GM12878 (cell line): ENCODE data around the gene ADAMTS17. TPM values are rescaled to one million over a fixed set of nuclear protein-coding genes. Genes with fewer than 3 reads are reported as not detected.

Experiments used
- ATAC-seq: fragments of 200-7000 bp; cut with Tn5 transposase; 3 replicates; pipeline ENCODE4 v1.9.1; 2020; ENCODE audit warnings: mild to moderate bottlenecking, moderate library complexity
- BruUV-seq: library from RNA; stranded (reverse); fragments of 400-500 nt; replicated peaks from 2 replicates; lab custom pipeline; 2021; lab: Mats Ljungman, UMichigan
- CTCF ChIA-PET: fragments of 300-600 bp; sonication (Branson Sonifier 250); formaldehyde crosslinking; extraction: SDS; loops from one replicate; lab custom pipeline; 2021; ENCODE audit warnings: inconsistent platforms; lab: Yijun Ruan, JAX
- POLR2A ChIA-PET: fragments of 350-600 bp; formaldehyde crosslinking; extraction: SDS; loops from one replicate; lab custom pipeline; 2021; ENCODE audit warnings: inconsistent platforms; lab: Charles Lee
- RAD21 ChIA-PET: fragments of 300-600 bp; sonication (Branson Sonifier 250); formaldehyde crosslinking; loops from one replicate; lab custom pipeline; 2023; ENCODE audit warnings: antibody characterized with exemption; ENCODE audit not compliant: unreplicated experiment; lab: Charles Lee
- SMC1A ChIA-PET: fragments of 300-600 bp; sonication (Branson Sonifier 250); formaldehyde crosslinking; loops from one replicate; lab custom pipeline; 2023; ENCODE audit not compliant: unreplicated experiment, uncharacterized antibody; lab: Charles Lee
- DNase-seq: peaks from one replicate; pipeline ENCODE4 v3.0.0-alpha.2; 2011; ENCODE audit warnings: low read depth, low spot score
- FAIRE-seq: peaks from 3 replicates; lab custom pipeline; 2011; peaks lifted over from hg19 to GRCh38; lab: Jason Lieb, UNC
- H2AFZ ChIP-seq: 2 replicates; pipeline ENCODE4 v1.6.0; 2011; ENCODE audit warnings: low read depth, low read length, control low read depth; ENCODE audit not compliant: control insufficient read depth
- H3K27ac ChIP-seq: 2 replicates; pipeline ENCODE4 v1.5.1; 2011; ENCODE audit warnings: control low read depth; ENCODE audit not compliant: control insufficient read depth, insufficient read depth
- H3K27me3 ChIP-seq, 2 experiments: replicated peaks in 1 of 2; 2 replicates each; pipeline versions ENCODE4 v1.6.0 to v1.6.1; 2011; ENCODE audit warnings: low read length in 1 of 2; ENCODE audit not compliant: control insufficient read depth in 2 of 2, insufficient read depth in 2 of 2
- H3K36me3 ChIP-seq, 2 experiments: 2 replicates each; pipeline ENCODE4 v1.5.1; 2011; ENCODE audit warnings: low read length in 1 of 2; ENCODE audit not compliant: control insufficient read depth in 2 of 2, insufficient read depth in 2 of 2
- H3K4me1 ChIP-seq: 2 replicates; pipeline ENCODE4 v1.6.1; 2011; ENCODE audit warnings: mild to moderate bottlenecking, low read length, moderate library complexity, mixed read lengths; ENCODE audit not compliant: control insufficient read depth, insufficient read depth
- H3K4me2 ChIP-seq: 2 replicates; pipeline ENCODE4 v1.6.0; 2011; ENCODE audit warnings: control low read depth; ENCODE audit not compliant: control insufficient read depth, insufficient read depth
- H3K4me3 ChIP-seq: fragments of 200-600 bp; sonication (generic); 2 replicates; pipeline ENCODE4 v1.5.1; 2016
- H3K79me2 ChIP-seq: 2 replicates; pipeline ENCODE4 v1.6.0; 2011; ENCODE audit warnings: low read length; ENCODE audit not compliant: control insufficient read depth, insufficient read depth
- H3K9ac ChIP-seq: 2 replicates; pipeline ENCODE4 v1.8.0; 2011; ENCODE audit warnings: low read length, control low read depth, mixed read lengths; ENCODE audit not compliant: control insufficient read depth, insufficient read depth
- H3K9me3 ChIP-seq: replicated peaks from 3 replicates; pipeline ENCODE4 v1.5.1; 2011; ENCODE audit warnings: mild to moderate bottlenecking, low read length; ENCODE audit not compliant: control insufficient read depth, insufficient read depth
- H4K20me1 ChIP-seq: 2 replicates; pipeline ENCODE4 v1.6.0; 2011; ENCODE audit not compliant: control insufficient read depth, insufficient read depth
- BMI1 ChIP-seq: fragments of 450-650 bp; IDR thresholded peaks from 2 replicates; pipeline ENCODE4 v1.6.1; 2016; ENCODE audit warnings: mild to moderate bottlenecking, moderate library complexity, borderline replicate concordance
- ESRRA ChIP-seq: IDR thresholded peaks from 2 replicates; pipeline ENCODE4 v1.6.1; 2012; ENCODE audit warnings: mild to moderate bottlenecking, low read length, improper control_type of control experiment
- FOXK2 ChIP-seq: fragments of 450-650 bp; IDR thresholded peaks from 2 replicates; pipeline ENCODE4 v1.6.1; 2017; ENCODE audit warnings: mild to moderate bottlenecking, moderate library complexity
- IKZF1 ChIP-seq: fragments of 450-650 bp; conservative IDR thresholded peaks from 2 replicates; pipeline ENCODE4 v1.6.1; 2017; ENCODE audit warnings: antibody characterized with exemption, mild to moderate bottlenecking
- LARP7 ChIP-seq: fragments of 450-650 bp; IDR thresholded peaks from 2 replicates; pipeline ENCODE4 v1.6.1; 2017; ENCODE audit warnings: mild to moderate bottlenecking
- RCOR1 ChIP-seq: conservative IDR thresholded peaks from 2 replicates; pipeline ENCODE4 v1.6.1; 2012; ENCODE audit warnings: low read depth, low read length, improper control_type of control experiment
- SIX5 ChIP-seq: IDR thresholded peaks from 2 replicates; pipeline ENCODE4 v1.6.1; 2011; ENCODE audit warnings: mild to moderate bottlenecking, low read depth, low read length, moderate library complexity; ENCODE audit not compliant: severe bottlenecking
- SREBF1 ChIP-seq: IDR thresholded peaks from 2 replicates; pipeline ENCODE4 v1.6.1; 2012; ENCODE audit warnings: mild to moderate bottlenecking, low read length
- ZNF217 ChIP-seq: fragments of 450-650 bp; IDR thresholded peaks from 2 replicates; pipeline ENCODE4 v1.6.1; 2017; ENCODE audit warnings: antibody characterized with exemption, mild to moderate bottlenecking
- ZNF274 ChIP-seq: IDR thresholded peaks from one replicate; pipeline ENCODE4 v1.8.0; 2011; ENCODE audit not compliant: insufficient read length, insufficient read depth
- ZSCAN29 ChIP-seq: fragments of 450-650 bp; IDR thresholded peaks from 2 replicates; pipeline ENCODE4 v1.6.1; 2017; ENCODE audit warnings: mild to moderate bottlenecking, moderate library complexity
- WGBS: methylation state at CpG from one replicate; pipeline ENCODE4 v1.1.6; 2016; ENCODE audit warnings: low lambda C conversion rate; ENCODE audit not compliant: insufficient replicate concordance, insufficient coverage; ENCODE audit errors: missing lambda C conversion rate; 5-methylcytosine and 5-hydroxymethylcytosine counted together
- in situ Hi-C: fragments of 300-500 bp; cut with MboI; formaldehyde crosslinking; loops from 9 replicates; pipeline ENCODE4 v1.14.3; 2018; ENCODE audit warnings: mixed read lengths
- intact Hi-C: fragments of 100-400 bp; cut with micrococcal nuclease; formaldehyde crosslinking; loops from one replicate; pipeline ENCODE4 v1.14.2; 2022; ENCODE audit not compliant: unreplicated experiment
- polyA plus RNA-seq, 11 experiments: library from polyadenylated mRNA; depleted of rRNA in 4 of 11; unstranded in 6 of 11; stranded (reverse) in 5 of 11; fragments of >200 nt; fragmentation: Nextera tagmentation in 4 of 11; fragmentation: Illumina TruSeq in 1 of 11; extraction: Ambion mirVana in 4 of 11; extraction: Trizol in 1 of 11; gene quantifications; 1 replicate in 1 of 11; 2 replicates in 10 of 11; pipeline versions ENCODE4 v1.2.1 to v1.2.3, GENCODE V29; 2011 to 2016; ENCODE audit warnings: inconsistent platforms in 2 of 11, missing spikeins in 2 of 11, low read depth in 1 of 11
- total RNA-seq, 4 experiments: library from RNA; depleted of rRNA in 3 of 4; stranded (reverse); fragments of >200 nt in 3 of 4; fragmentation: Illumina TruSeq in 1 of 4; extraction: Trizol in 1 of 4; gene quantifications; 2 replicates each; pipeline versions ENCODE4 v1.2.1 to v1.2.3, GENCODE V29; 2013 to 2021
- TF ChIP-seq, protein P1 (sequence below): IDR thresholded peaks from 2 replicates; pipeline ENCODE4 v1.6.1; 2012; ENCODE audit warnings: low read length, inconsistent platforms
- TF ChIP-seq, protein P2 (sequence below): fragments of 450-650 bp; IDR thresholded peaks from 2 replicates; pipeline ENCODE4 v1.6.1; 2017; ENCODE audit warnings: borderline replicate concordance
- TF ChIP-seq, protein P3 (sequence below): fragments of 450-650 bp; conservative IDR thresholded peaks from 2 replicates; pipeline ENCODE4 v1.6.1; 2017; ENCODE audit warnings: mild to moderate bottlenecking, moderate library complexity
- TF ChIP-seq, protein P4 (sequence below): fragments of 450-650 bp; IDR thresholded peaks from 2 replicates; pipeline ENCODE4 v1.6.1; 2017; ENCODE audit warnings: mild to moderate bottlenecking, moderate library complexity
- TF ChIP-seq, protein P5 (sequence below): IDR thresholded peaks from 2 replicates; pipeline ENCODE4 v1.6.1; 2012; ENCODE audit warnings: low read depth, low read length, improper control_type of control experiment

The ADAMTS17 gene
- total and polyA plus RNA-seq, 10 of the 15 experiments (the other 5 are each of a cell fraction or from before 2014, with no cell fraction given), result 0.04 to 0.50 (median 0.10) TPM; not detected in 4

DNA sequence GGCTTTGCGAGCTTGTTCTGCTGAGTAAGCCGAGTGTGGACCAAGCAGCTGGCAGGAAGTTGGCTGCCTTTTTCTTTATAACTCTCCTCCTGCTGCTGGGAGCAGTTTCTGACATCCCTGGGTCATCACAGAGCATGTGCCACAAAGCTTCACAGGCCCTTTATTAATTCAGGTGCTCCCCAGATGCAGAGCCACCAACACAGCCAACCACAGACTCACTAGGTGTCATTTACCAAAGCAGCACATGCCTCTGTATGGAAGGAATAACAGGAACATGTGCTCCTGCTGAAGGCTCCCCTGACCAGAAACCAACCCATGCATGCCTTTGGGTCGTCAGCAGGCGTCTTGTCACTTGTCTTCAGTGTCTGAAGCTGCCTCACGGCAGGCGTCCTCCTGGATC is 152.5 kb downstream of the ADAMTS17 start:
- ChIA-PET RAD21 (no interaction called here), SMC1A (no interaction called here), CTCF (no interaction called here), POLR2A (interaction anchor here (0.6 kb wide), 1 partner anchor 21 kb away, joined by 3 read pairs; no protein-coding TSS in a partner anchor)
- in situ Hi-C loops (no loop called here), intact Hi-C loops (no loop called here)
- DNase-seq (no peak), ATAC-seq (no peak), FAIRE-seq (no peak)
- H3K79me2 ChIP-seq, result no peaks in the 10 kb centered on the region
- H3K9ac ChIP-seq, result no peak overlapping the region
- no peaks in the 10 kb centered on the region for H4K20me1 ChIP-seq
- no peaks in the 10 kb centered on the region; the same call in 2 of the 3 replicates for H3K9me3 ChIP-seq
- H3K4me2 ChIP-seq, result no peak overlapping the region
- no peak overlapping the region for H3K4me3 ChIP-seq
- H3K4me1 ChIP-seq, result peaks cover 3% of the 10 kb centered on the region
- H3K27me3 ChIP-seq, result no peaks in the 10 kb centered on the region
- no peaks in the 10 kb centered on the region for H3K36me3 ChIP-seq
- 54% methylated on average over 6 of the region's 6 CpGs for WGBS
- no TSS peak for BruUV-seq
- no peak overlapping the region for H3K27ac ChIP-seq
- H2AFZ ChIP-seq, result no peak overlapping the region
- TF ChIP-seq ESRRA (no peak), ZSCAN29 (no peak), ZNF217 (no peak), ZNF274 (no peak), SREBF1 (no peak), LARP7 (no peak), RCOR1 (no peak), BMI1 (no peak), SIX5 (no peak), FOXK2 (no peak), IKZF1 (no peak)
- TF ChIP-seq, protein P1, sequence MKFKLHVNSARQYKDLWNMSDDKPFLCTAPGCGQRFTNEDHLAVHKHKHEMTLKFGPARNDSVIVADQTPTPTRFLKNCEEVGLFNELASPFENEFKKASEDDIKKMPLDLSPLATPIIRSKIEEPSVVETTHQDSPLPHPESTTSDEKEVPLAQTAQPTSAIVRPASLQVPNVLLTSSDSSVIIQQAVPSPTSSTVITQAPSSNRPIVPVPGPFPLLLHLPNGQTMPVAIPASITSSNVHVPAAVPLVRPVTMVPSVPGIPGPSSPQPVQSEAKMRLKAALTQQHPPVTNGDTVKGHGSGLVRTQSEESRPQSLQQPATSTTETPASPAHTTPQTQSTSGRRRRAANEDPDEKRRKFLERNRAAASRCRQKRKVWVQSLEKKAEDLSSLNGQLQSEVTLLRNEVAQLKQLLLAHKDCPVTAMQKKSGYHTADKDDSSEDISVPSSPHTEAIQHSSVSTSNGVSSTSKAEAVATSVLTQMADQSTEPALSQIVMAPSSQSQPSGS, result no peak
- TF ChIP-seq, protein P2, sequence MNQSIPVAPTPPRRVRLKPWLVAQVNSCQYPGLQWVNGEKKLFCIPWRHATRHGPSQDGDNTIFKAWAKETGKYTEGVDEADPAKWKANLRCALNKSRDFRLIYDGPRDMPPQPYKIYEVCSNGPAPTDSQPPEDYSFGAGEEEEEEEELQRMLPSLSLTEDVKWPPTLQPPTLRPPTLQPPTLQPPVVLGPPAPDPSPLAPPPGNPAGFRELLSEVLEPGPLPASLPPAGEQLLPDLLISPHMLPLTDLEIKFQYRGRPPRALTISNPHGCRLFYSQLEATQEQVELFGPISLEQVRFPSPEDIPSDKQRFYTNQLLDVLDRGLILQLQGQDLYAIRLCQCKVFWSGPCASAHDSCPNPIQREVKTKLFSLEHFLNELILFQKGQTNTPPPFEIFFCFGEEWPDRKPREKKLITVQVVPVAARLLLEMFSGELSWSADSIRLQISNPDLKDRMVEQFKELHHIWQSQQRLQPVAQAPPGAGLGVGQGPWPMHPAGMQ, result no peak
- TF ChIP-seq, protein P3, sequence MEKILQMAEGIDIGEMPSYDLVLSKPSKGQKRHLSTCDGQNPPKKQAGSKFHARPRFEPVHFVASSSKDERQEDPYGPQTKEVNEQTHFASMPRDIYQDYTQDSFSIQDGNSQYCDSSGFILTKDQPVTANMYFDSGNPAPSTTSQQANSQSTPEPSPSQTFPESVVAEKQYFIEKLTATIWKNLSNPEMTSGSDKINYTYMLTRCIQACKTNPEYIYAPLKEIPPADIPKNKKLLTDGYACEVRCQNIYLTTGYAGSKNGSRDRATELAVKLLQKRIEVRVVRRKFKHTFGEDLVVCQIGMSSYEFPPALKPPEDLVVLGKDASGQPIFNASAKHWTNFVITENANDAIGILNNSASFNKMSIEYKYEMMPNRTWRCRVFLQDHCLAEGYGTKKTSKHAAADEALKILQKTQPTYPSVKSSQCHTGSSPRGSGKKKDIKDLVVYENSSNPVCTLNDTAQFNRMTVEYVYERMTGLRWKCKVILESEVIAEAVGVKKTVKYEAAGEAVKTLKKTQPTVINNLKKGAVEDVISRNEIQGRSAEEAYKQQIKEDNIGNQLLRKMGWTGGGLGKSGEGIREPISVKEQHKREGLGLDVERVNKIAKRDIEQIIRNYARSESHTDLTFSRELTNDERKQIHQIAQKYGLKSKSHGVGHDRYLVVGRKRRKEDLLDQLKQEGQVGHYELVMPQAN, result no peak
- TF ChIP-seq, protein P4, sequence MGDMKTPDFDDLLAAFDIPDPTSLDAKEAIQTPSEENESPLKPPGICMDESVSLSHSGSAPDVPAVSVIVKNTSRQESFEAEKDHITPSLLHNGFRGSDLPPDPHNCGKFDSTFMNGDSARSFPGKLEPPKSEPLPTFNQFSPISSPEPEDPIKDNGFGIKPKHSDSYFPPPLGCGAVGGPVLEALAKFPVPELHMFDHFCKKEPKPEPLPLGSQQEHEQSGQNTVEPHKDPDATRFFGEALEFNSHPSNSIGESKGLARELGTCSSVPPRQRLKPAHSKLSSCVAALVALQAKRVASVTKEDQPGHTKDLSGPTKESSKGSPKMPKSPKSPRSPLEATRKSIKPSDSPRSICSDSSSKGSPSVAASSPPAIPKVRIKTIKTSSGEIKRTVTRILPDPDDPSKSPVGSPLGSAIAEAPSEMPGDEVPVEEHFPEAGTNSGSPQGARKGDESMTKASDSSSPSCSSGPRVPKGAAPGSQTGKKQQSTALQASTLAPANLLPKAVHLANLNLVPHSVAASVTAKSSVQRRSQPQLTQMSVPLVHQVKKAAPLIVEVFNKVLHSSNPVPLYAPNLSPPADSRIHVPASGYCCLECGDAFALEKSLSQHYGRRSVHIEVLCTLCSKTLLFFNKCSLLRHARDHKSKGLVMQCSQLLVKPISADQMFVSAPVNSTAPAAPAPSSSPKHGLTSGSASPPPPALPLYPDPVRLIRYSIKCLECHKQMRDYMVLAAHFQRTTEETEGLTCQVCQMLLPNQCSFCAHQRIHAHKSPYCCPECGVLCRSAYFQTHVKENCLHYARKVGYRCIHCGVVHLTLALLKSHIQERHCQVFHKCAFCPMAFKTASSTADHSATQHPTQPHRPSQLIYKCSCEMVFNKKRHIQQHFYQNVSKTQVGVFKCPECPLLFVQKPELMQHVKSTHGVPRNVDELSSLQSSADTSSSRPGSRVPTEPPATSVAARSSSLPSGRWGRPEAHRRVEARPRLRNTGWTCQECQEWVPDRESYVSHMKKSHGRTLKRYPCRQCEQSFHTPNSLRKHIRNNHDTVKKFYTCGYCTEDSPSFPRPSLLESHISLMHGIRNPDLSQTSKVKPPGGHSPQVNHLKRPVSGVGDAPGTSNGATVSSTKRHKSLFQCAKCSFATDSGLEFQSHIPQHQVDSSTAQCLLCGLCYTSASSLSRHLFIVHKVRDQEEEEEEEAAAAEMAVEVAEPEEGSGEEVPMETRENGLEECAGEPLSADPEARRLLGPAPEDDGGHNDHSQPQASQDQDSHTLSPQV, result no peak
- TF ChIP-seq, protein P5, sequence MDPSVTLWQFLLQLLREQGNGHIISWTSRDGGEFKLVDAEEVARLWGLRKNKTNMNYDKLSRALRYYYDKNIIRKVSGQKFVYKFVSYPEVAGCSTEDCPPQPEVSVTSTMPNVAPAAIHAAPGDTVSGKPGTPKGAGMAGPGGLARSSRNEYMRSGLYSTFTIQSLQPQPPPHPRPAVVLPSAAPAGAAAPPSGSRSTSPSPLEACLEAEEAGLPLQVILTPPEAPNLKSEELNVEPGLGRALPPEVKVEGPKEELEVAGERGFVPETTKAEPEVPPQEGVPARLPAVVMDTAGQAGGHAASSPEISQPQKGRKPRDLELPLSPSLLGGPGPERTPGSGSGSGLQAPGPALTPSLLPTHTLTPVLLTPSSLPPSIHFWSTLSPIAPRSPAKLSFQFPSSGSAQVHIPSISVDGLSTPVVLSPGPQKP, result no peak
